ENCODE results near the gene IER2. TPM values are rescaled to one million over a fixed set of nuclear protein-coding genes. Genes with fewer than 3 reads are reported as not detected.
A peak's percentile ranks its signal among the peaks of the same experiment; 100 is the strongest.
"Not testable (repeated sequence)": the region's sequence is repeated elsewhere in the genome, so short reads cannot be mapped to it uniquely, and the experiment has no call there.

IER2 gene
- total RNA-seq, 3 donors from 2014 or later: 99.4 to 113 (median 110) TPM

GRCh38 chr19:13181747-13182388, 31.7 kb downstream of the IER2 start:
- ATAC-seq (peak; percentile 71 to 85), DNase-seq (peak; percentile 37)
- peaks cover 26% of the 10 kb centered on the region for H3K4me1 Mint-ChIP-seq (ENCODE audit: low read depth)
- H3K27me3 Mint-ChIP-seq (ENCODE audit: low read depth): no peaks in the 10 kb centered on the region
- H3K36me3 Mint-ChIP-seq (ENCODE audit: insufficient read depth): no peaks in the 10 kb centered on the region
- H3K9me3 Mint-ChIP-seq: no peaks in the 10 kb centered on the region
- H3K4me3 Mint-ChIP-seq: peak overlapping the region; percentile 49

GRCh38 chr19:13184926-13185325, 34.7 kb downstream of the IER2 start:
- H3K27me3 Mint-ChIP-seq (ENCODE audit: low read depth); H3K9me3 Mint-ChIP-seq; H3K4me3 Mint-ChIP-seq; DNase-seq; H3K36me3 Mint-ChIP-seq (ENCODE audit: insufficient read depth); ATAC-seq: not testable (repeated sequence)
- peaks cover 35% of the 10 kb centered on the region for H3K4me1 Mint-ChIP-seq (ENCODE audit: low read depth)

- H3K4me3 Mint-ChIP-seq; H3K27me3 Mint-ChIP-seq (ENCODE audit: low read depth); H3K36me3 Mint-ChIP-seq (ENCODE audit: insufficient read depth); H3K9me3 Mint-ChIP-seq; DNase-seq; ATAC-seq: not testable (repeated sequence)
- H3K4me1 Mint-ChIP-seq (ENCODE audit: low read depth): peaks cover 26% of the 10 kb centered on the region
Observed at GRCh38 chr19:13185763-13186657, 35.8 kb downstream of the IER2 start.

- H3K4me3 Mint-ChIP-seq; DNase-seq; ATAC-seq; H3K27me3 Mint-ChIP-seq (ENCODE audit: low read depth); H3K36me3 Mint-ChIP-seq (ENCODE audit: insufficient read depth); H3K9me3 Mint-ChIP-seq: not testable (repeated sequence)
- peaks cover 30% of the 10 kb centered on the region for H3K4me1 Mint-ChIP-seq (ENCODE audit: low read depth)
Observed at GRCh38 chr19:13186688-13187087, 36.5 kb downstream of the IER2 start.

- Mint-ChIP-seq H3K27me3 (ENCODE audit: low read depth) (no peaks in the 10 kb centered on the region), H3K9me3 (no peaks in the 10 kb centered on the region), H3K4me1 (ENCODE audit: low read depth) (peaks cover 24% of the 10 kb centered on the region), H3K4me3 (no peak overlapping the region), H3K36me3 (ENCODE audit: insufficient read depth) (no peaks in the 10 kb centered on the region)
- ATAC-seq (no peak), DNase-seq (no peak)
Observed at GRCh38 chr19:13187419-13187818, 37.2 kb downstream of the IER2 start.

GRCh38 chr19:13189600-13189999, 39.4 kb downstream of the IER2 start:
- Mint-ChIP-seq H3K9me3 (no peaks in the 10 kb centered on the region), H3K4me1 (ENCODE audit: low read depth) (peaks cover 32% of the 10 kb centered on the region), H3K4me3 (no peak overlapping the region), H3K36me3 (ENCODE audit: insufficient read depth) (no peaks in the 10 kb centered on the region), H3K27me3 (ENCODE audit: low read depth) (no peaks in the 10 kb centered on the region)
- DNase-seq: no peak
- ATAC-seq: no peak

- ATAC-seq: peak in 1 of 2 donors; percentile 49
- Mint-ChIP-seq H3K4me3 (no peak overlapping the region), H3K36me3 (ENCODE audit: insufficient read depth) (no peaks in the 10 kb centered on the region), H3K4me1 (ENCODE audit: low read depth) (peaks cover 37% of the 10 kb centered on the region), H3K27me3 (ENCODE audit: low read depth) (no peaks in the 10 kb centered on the region), H3K9me3 (no peaks in the 10 kb centered on the region)
- no peak for DNase-seq
Observed at GRCh38 chr19:13190781-13191540, 40.8 kb downstream of the IER2 start.

GRCh38 chr19:13195678-13196077, 45.5 kb downstream of the IER2 start:
- H3K27me3 Mint-ChIP-seq (ENCODE audit: low read depth): no peaks in the 10 kb centered on the region
- peaks cover 23% of the 10 kb centered on the region for H3K4me1 Mint-ChIP-seq (ENCODE audit: low read depth)
- DNase-seq: peak; percentile 43
- H3K36me3 Mint-ChIP-seq (ENCODE audit: insufficient read depth): no peaks in the 10 kb centered on the region
- H3K4me3 Mint-ChIP-seq: no peak overlapping the region
- peak in 1 of 2 donors; percentile 57 for ATAC-seq
- H3K9me3 Mint-ChIP-seq: no peaks in the 10 kb centered on the region

GRCh38 chr19:13198634-13199033, 48.4 kb downstream of the IER2 start:
- Mint-ChIP-seq H3K9me3 (no peaks in the 10 kb centered on the region), H3K27me3 (ENCODE audit: low read depth) (no peaks in the 10 kb centered on the region), H3K4me3 (no peak overlapping the region), H3K4me1 (ENCODE audit: low read depth) (peaks cover 13% of the 10 kb centered on the region), H3K36me3 (ENCODE audit: insufficient read depth) (no peaks in the 10 kb centered on the region)
- DNase-seq (no peak), ATAC-seq (no peak)

GRCh38 chr19:13202112-13202511, 51.9 kb downstream of the IER2 start:
- H3K36me3 Mint-ChIP-seq (ENCODE audit: insufficient read depth); ATAC-seq; DNase-seq; H3K27me3 Mint-ChIP-seq (ENCODE audit: low read depth); H3K4me1 Mint-ChIP-seq (ENCODE audit: low read depth); H3K4me3 Mint-ChIP-seq; H3K9me3 Mint-ChIP-seq: not testable (repeated sequence)

Other genes with a start within 250 kb of the IER2 start
- under 1 TPM; 0.53 to 0.91 (median 0.87) TPM for gene SYCE2, start 231.1 kb upstream of the IER2 start, total RNA-seq
- 100 to 1,000 TPM; 345 to 368 (median 368) TPM for gene FARSA, start 216.7 kb upstream of the IER2 start, total RNA-seq
- gene CALR, start 211.8 kb upstream of the IER2 start, total RNA-seq: 1,000 to 10,000 TPM; 1,489 to 1,621 (median 1,575) TPM
- 100 to 1,000 TPM; 256 to 265 (median 264) TPM for gene RAD23A, start 204.5 kb upstream of the IER2 start, total RNA-seq
- 10 to 100 TPM; 60.5 to 65.2 (median 61.8) TPM for gene GADD45GIP1, start 193.2 kb upstream of the IER2 start, total RNA-seq
- gene DAND5, start 180.8 kb upstream of the IER2 start, total RNA-seq: not detected
- 10 to 100 TPM; 11.1 to 20.4 (median 16.1) TPM for gene NFIX, start 154.9 kb upstream of the IER2 start, total RNA-seq
- gene LYL1, start 47.6 kb upstream of the IER2 start, total RNA-seq: 1 to 10 TPM; 1.9 to 3.0 (median 2.9) TPM
- gene TRMT1, start 33.7 kb upstream of the IER2 start, total RNA-seq: 100 to 1,000 TPM; 240 to 248 (median 246) TPM
- 100 to 1,000 TPM; 127 to 137 (median 134) TPM for gene NACC1, start 32.1 kb upstream of the IER2 start, total RNA-seq
- 10 to 100 TPM; 64.5 to 66.0 (median 65.4) TPM for gene STX10, start within 50 bp of the IER2 start, total RNA-seq

Measured in activated T-cell treated with anti-CD3 and anti-CD28 coated beads, Interleukin-2, amount 50 U/mL, for 4 hours (primary cell).